GM18498 (cell line): Measurements from ENCODE around the gene CPXM2.

Source experiments
- ATAC-seq: cut with Tn5 transposase; IDR thresholded peaks from one replicate; pipeline ENCODE4 v1.9.1; 2021; ENCODE audit warnings: mild to moderate bottlenecking, moderate library complexity; ENCODE audit not compliant: unreplicated experiment

The CPXM2 gene

GRCh38 chr10:123891144-123892071, at the start of gene CPXM2:
Gene CPXM2, minus strand, starts transcription at chr10:123891807. Its CDS starts 148 bp downstream, at chr10:123891659.
- ATAC-seq: no peak

GRCh38 chr10:123939591-123939990, 48.0 kb upstream of the CPXM2 start:
- no peak for ATAC-seq

GRCh38 chr10:123938890-123939289, 47.3 kb upstream of the CPXM2 start:
- no peak for ATAC-seq

GRCh38 chr10:123936426-123936825, 44.8 kb upstream of the CPXM2 start:
- ATAC-seq: no peak

GRCh38 chr10:123935680-123936079, 44.1 kb upstream of the CPXM2 start:
- no peak for ATAC-seq

- ATAC-seq: no peak
These were observed 43.2 kb upstream of the CPXM2 start for GRCh38 chr10:123934846-123935245.

- no peak for ATAC-seq
These were observed 38.9 kb upstream of the CPXM2 start for GRCh38 chr10:123930340-123931001.

- ATAC-seq: no peak
These were observed 38.2 kb upstream of the CPXM2 start for GRCh38 chr10:123929791-123930190.

GRCh38 chr10:123928427-123928826, 36.8 kb upstream of the CPXM2 start:
- ATAC-seq: no peak

GRCh38 chr10:123926401-123927264, 35.0 kb upstream of the CPXM2 start:
- ATAC-seq: no peak

GRCh38 chr10:123922126-123922525, 30.5 kb upstream of the CPXM2 start:
- ATAC-seq: no peak

GRCh38 chr10:123916775-123917174, 25.2 kb upstream of the CPXM2 start:
- no peak for ATAC-seq

- no peak for ATAC-seq
These were observed 22.2 kb upstream of the CPXM2 start for GRCh38 chr10:123913688-123914268.

- no peak for ATAC-seq
These were observed 21.3 kb upstream of the CPXM2 start for GRCh38 chr10:123912871-123913270.

GRCh38 chr10:123912466-123912865, 20.9 kb upstream of the CPXM2 start:
- ATAC-seq: no peak

- no peak for ATAC-seq
These were observed 20.3 kb upstream of the CPXM2 start for GRCh38 chr10:123911866-123912265.

- ATAC-seq: no peak
These were observed 18.3 kb upstream of the CPXM2 start for GRCh38 chr10:123909866-123910265.

- no peak for ATAC-seq
These were observed 17.8 kb upstream of the CPXM2 start for GRCh38 chr10:123909426-123909825.

- ATAC-seq: no peak
These were observed 16.8 kb upstream of the CPXM2 start for GRCh38 chr10:123908379-123908778.

GRCh38 chr10:123906884-123907652, 15.5 kb upstream of the CPXM2 start:
- ATAC-seq: no peak
